Mucosa of descending colon (tissue), 3 donors: Measurements from ENCODE around the gene PHC3. TPM values are rescaled to one million over a fixed set of nuclear protein-coding genes. Genes with fewer than 3 reads are reported as not detected.

Experiments used
- ATAC-seq: fragments of 200-7000 bp; cut with Tn5 transposase; one replicate; pipeline ENCODE4 v1.9.1; 2020; ENCODE audit warnings: mild to moderate bottlenecking, moderate library complexity
- DNase-seq, 3 donors: peaks; one replicate each; pipeline ENCODE4 v3.0.0-alpha.2; 2020
- H3K36me3 ChIP-seq: fragments of 200-600 bp; one replicate; pipeline ENCODE4 v1.8.0; 2021; ENCODE audit warnings: low read depth, mild to moderate bottlenecking
- H3K4me1 ChIP-seq: fragments of 200-600 bp; one replicate; pipeline ENCODE4 v1.8.0; 2021; ENCODE audit warnings: low read depth, mild to moderate bottlenecking
- H3K4me3 ChIP-seq: fragments of 200-600 bp; one replicate; pipeline ENCODE4 v1.8.0; 2021; ENCODE audit warnings: mild to moderate bottlenecking
- H3K9me3 ChIP-seq: fragments of 200-600 bp; one replicate; pipeline ENCODE4 v1.8.0; 2021; ENCODE audit warnings: mild to moderate bottlenecking
- CTCF ChIP-seq: fragments of 200-600 bp; IDR thresholded peaks from one replicate; pipeline ENCODE4 v1.8.0; 2022; ENCODE audit warnings: antibody characterized with exemption, mild to moderate bottlenecking
- intact Hi-C, 2 donors: fragments of 100-400 bp; cut with DNase I in 1 of 2; cut with micrococcal nuclease in 1 of 2; formaldehyde crosslinking; loops; one replicate each; pipeline versions ENCODE4 v1.11.0 to v1.11.1; 2022; cut with DNase I, micrococcal nuclease
- total RNA-seq, 3 donors: library from RNA; stranded (reverse); fragmentation: NEBNext Ultra II Directional in 2 of 3; extraction: Animal tissue kit (Norgen Biotek cat#: 25700) in 2 of 3; gene quantifications; one replicate each; pipeline versions ENCODE4 v1.2.1 to v1.2.4, GENCODE V29; 2021 to 2023
- donor health status: DM: no; HTN: no; CAD: no; lungs with moderate emphysema.
- donor health status: DM: no; HTN: no; CAD: no.
- donor health status: DM: no; HTN: yes; CAD: no.

PHC3 gene
- total RNA-seq, 3 donors from 2014 or later: 54.2 to 96.7 (median 58.0) TPM

DNA sequence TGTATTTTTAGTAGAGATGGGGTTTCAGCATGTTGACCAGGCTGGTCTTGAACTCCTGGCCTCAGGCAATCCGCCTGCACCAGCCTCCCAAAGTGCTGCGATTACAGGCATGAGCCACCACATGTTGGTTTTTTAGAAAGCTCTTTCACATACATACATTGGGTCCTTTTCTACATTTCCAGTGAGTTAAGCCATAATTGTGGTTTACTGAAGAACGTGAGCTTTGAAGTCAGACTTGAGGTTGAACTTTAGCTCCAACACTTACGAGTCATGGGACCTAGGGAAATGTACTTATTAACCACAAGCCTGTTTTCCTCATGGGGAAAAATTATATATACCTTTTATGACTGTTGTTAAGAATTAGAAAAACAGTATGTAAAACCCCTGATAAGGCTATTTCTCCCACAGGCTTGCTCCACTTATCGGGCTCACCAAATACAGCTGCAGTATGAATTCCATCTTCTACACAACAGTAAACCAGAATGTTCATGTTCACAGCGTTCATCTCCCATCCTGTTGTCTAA lies 104.8 kb downstream of the PHC3 start:
- Histone ChIP-seq H3K4me3 (no peak overlapping the region), H3K4me1 (peaks cover 13% of the 10 kb centered on the region), H3K36me3 (no peaks in the 10 kb centered on the region), H3K9me3 (no peaks in the 10 kb centered on the region)
- ATAC-seq (peak; percentile 87), DNase-seq (peak in 1 of 3 donors; percentile 37)
- intact Hi-C loops: no loop called here
- TF ChIP-seq CTCF: no peak

GRCh38 chr3:170075441-170076091 lies 106.0 kb downstream of the PHC3 start:
- intact Hi-C loops: no loop called here
- no peak for TF ChIP-seq CTCF

GRCh38 chr3:170064108-170064507 lies 117.4 kb downstream of the PHC3 start:
- TF ChIP-seq CTCF: no peak
- intact Hi-C loops: no loop called here
- Histone ChIP-seq H3K36me3 (no peaks in the 10 kb centered on the region), H3K4me3 (no peak overlapping the region), H3K4me1 (no peaks in the 10 kb centered on the region), H3K9me3 (no peaks in the 10 kb centered on the region)
- ATAC-seq: no peak
- no peak for DNase-seq

More at GRCh38 chr3:170075441-170076091, 106.0 kb downstream of the PHC3 start:
- peak; percentile 13 for ATAC-seq
- no peak overlapping the region for H3K4me3 ChIP-seq
- DNase-seq: no peak
- peaks cover 13% of the 10 kb centered on the region for H3K4me1 ChIP-seq
- no peaks in the 10 kb centered on the region for H3K9me3 ChIP-seq
- H3K36me3 ChIP-seq: no peaks in the 10 kb centered on the region

GRCh38 chr3:170063691-170064090 lies 117.8 kb downstream of the PHC3 start:
- Histone ChIP-seq H3K4me1 (no peaks in the 10 kb centered on the region), H3K36me3 (no peaks in the 10 kb centered on the region), H3K9me3 (no peaks in the 10 kb centered on the region), H3K4me3 (no peak overlapping the region)
- intact Hi-C loops: no loop called here
- ATAC-seq (no peak), DNase-seq (no peak)
- no peak for TF ChIP-seq CTCF

- H3K36me3 ChIP-seq: no peaks in the 10 kb centered on the region
- DNase-seq (no peak), ATAC-seq (no peak)
- H3K4me1 ChIP-seq: no peaks in the 10 kb centered on the region
- TF ChIP-seq CTCF: no peak
- no peak overlapping the region for H3K4me3 ChIP-seq
- no peaks in the 10 kb centered on the region for H3K9me3 ChIP-seq
- intact Hi-C loops: no loop called here
These were observed 118.8 kb downstream of the PHC3 start for GRCh38 chr3:170062769-170063168.
